ENCODE measurements around the gene LBP. TPM values are rescaled to one million over a fixed set of nuclear protein-coding genes. Genes with fewer than 3 reads are reported as not detected.

The LBP gene
- total RNA-seq, 4 donors from 2014 or later = not detected

- TF ChIP-seq CTCF (IDR thresholded peaks at IDR 0.05) (no peak), POLR2A (IDR thresholded peaks at IDR 0.05) (no peak)
- no peaks in the 10 kb centered on the region for H3K27me3 ChIP-seq
- H3K36me3 ChIP-seq = no peaks in the 10 kb centered on the region
- no peak overlapping the region for H3K4me3 ChIP-seq
- no peak overlapping the region for H3K27ac ChIP-seq
- no peaks in the 10 kb centered on the region for H3K4me1 ChIP-seq
- no peaks in the 10 kb centered on the region for H3K9me3 ChIP-seq
- DNase-seq = no peak
Observed at GRCh38 chr20:38363004-38363747, 16.9 kb downstream of the LBP start.

- H3K4me3 ChIP-seq = no peak overlapping the region
- no peaks in the 10 kb centered on the region for H3K27me3 ChIP-seq
- no peaks in the 10 kb centered on the region for H3K36me3 ChIP-seq
- TF ChIP-seq POLR2A (IDR thresholded peaks at IDR 0.05) (no peak), CTCF (IDR thresholded peaks at IDR 0.05) (no peak)
- peaks cover 0 to 13% (median 0%) of the 10 kb centered on the region in 4 donors for H3K4me1 ChIP-seq
- H3K27ac ChIP-seq = no peak overlapping the region
- no peak for DNase-seq
- no peaks in the 10 kb centered on the region for H3K9me3 ChIP-seq
Observed at GRCh38 chr20:38369389-38369788, 23.1 kb downstream of the LBP start.

- DNase-seq = no peak
- Histone ChIP-seq H3K36me3 (no peaks in the 10 kb centered on the region), H3K27me3 (no peaks in the 10 kb centered on the region), H3K4me3 (no peak overlapping the region), H3K27ac (no peak overlapping the region), H3K9me3 (no peaks in the 10 kb centered on the region), H3K4me1 (peaks cover 0 to 13% (median 0%) of the 10 kb centered on the region in 4 donors)
- TF ChIP-seq CTCF (IDR thresholded peaks at IDR 0.05) (no peak), POLR2A (IDR thresholded peaks at IDR 0.05) (no peak)
Observed at GRCh38 chr20:38372806-38373205, 26.5 kb downstream of the LBP start.

GRCh38 chr20:38373231-38373867 is 27.1 kb downstream of the LBP start:
- H3K4me3 ChIP-seq = no peak overlapping the region
- peak overlapping the region in 1 of 4 donors; percentile 25 for H3K27ac ChIP-seq
- H3K36me3 ChIP-seq = no peaks in the 10 kb centered on the region
- TF ChIP-seq CTCF (IDR thresholded peaks at IDR 0.05) (no peak), POLR2A (IDR thresholded peaks at IDR 0.05) (no peak)
- DNase-seq = peak in 1 of 3 donors; percentile 62
- H3K4me1 ChIP-seq = peaks cover 0 to 13% (median 0%) of the 10 kb centered on the region in 4 donors
- no peaks in the 10 kb centered on the region for H3K9me3 ChIP-seq
- no peaks in the 10 kb centered on the region for H3K27me3 ChIP-seq

- Histone ChIP-seq H3K9me3 (no peaks in the 10 kb centered on the region), H3K27ac (peak overlapping the region in 1 of 4 donors; percentile 25), H3K27me3 (no peaks in the 10 kb centered on the region), H3K4me1 (peaks cover 0 to 13% (median 0%) of the 10 kb centered on the region in 4 donors), H3K36me3 (no peaks in the 10 kb centered on the region), H3K4me3 (no peak overlapping the region)
- no peak for DNase-seq
- TF ChIP-seq POLR2A (IDR thresholded peaks at IDR 0.05) (no peak), CTCF (IDR thresholded peaks at IDR 0.05) (no peak)
Observed at GRCh38 chr20:38373898-38374297, 27.6 kb downstream of the LBP start.
